HG03135 (cell line): ENCODE results near the gene MAGI1.
"Not testable (repeated sequence)": the region's sequence is repeated elsewhere in the genome, so short reads cannot be mapped to it uniquely, and the experiment has no call there.

Source experiments
- ATAC-seq: cut with Tn5 transposase; IDR thresholded peaks from one replicate; pipeline ENCODE4 v1.9.1; 2021; ENCODE audit warnings: mild to moderate bottlenecking, moderate library complexity; ENCODE audit not compliant: unreplicated experiment

The MAGI1 gene

GRCh38 chr3:66041116-66041515 lies 2.4 kb upstream of the MAGI1 start:
- ATAC-seq: no peak

GRCh38 chr3:66039590-66039887 lies 821 bp upstream of the MAGI1 start:
- no peak for ATAC-seq

DNA sequence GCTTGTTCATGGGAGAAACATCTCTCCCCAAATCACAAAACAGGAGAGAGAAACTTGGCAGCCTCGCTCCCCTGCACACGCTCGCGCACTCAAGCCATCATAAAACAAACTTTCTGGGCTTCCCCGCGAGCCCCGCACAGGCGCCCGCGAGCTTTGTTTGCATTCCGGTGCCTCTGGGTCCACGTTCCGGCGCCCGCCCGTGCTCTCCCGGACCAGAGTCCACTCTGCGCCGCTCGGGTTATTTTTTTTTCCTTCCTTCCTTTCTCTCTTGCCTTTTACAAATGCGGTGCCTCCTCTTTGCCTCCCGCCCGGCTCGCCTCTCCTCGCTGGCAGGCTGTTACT lies 363 bp downstream of the MAGI1 start:
- peak; percentile 34 for ATAC-seq

GRCh38 chr3:66037986-66038369 lies 740 bp downstream of the MAGI1 start:
- ATAC-seq: no peak

GRCh38 chr3:66037330-66037985 lies 1.3 kb downstream of the MAGI1 start:
- no peak for ATAC-seq

DNA sequence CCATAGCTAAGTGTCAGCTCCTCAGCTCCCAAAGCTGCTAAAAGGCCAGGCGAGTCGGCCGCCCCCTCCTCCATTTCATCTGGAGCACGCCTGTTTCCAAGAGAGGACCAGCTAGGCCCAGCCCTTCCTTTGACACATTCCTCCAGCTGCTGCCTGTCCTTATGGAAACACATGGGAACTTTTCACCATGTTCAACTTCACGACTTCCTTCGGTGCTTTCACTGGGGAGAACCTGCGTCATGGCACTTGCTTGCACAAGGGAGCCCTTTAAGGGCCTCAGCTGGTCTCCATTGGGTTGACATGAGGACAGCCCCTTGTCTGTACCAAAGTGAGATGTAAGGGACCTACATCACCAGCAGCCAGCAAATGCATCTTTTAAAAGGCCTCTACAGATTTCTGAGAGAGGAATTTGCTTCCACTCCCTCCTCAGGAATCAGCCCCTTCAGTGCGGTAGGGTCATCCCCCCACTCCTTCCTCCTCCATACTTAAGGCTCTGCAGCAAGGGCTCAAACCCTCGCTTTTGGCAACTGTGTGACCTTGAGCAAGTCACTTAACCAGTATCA lies 2.1 kb downstream of the MAGI1 start:
- ATAC-seq: no peak

GRCh38 chr3:66035763-66036477 lies 2.8 kb downstream of the MAGI1 start:
- ATAC-seq: no peak

DNA sequence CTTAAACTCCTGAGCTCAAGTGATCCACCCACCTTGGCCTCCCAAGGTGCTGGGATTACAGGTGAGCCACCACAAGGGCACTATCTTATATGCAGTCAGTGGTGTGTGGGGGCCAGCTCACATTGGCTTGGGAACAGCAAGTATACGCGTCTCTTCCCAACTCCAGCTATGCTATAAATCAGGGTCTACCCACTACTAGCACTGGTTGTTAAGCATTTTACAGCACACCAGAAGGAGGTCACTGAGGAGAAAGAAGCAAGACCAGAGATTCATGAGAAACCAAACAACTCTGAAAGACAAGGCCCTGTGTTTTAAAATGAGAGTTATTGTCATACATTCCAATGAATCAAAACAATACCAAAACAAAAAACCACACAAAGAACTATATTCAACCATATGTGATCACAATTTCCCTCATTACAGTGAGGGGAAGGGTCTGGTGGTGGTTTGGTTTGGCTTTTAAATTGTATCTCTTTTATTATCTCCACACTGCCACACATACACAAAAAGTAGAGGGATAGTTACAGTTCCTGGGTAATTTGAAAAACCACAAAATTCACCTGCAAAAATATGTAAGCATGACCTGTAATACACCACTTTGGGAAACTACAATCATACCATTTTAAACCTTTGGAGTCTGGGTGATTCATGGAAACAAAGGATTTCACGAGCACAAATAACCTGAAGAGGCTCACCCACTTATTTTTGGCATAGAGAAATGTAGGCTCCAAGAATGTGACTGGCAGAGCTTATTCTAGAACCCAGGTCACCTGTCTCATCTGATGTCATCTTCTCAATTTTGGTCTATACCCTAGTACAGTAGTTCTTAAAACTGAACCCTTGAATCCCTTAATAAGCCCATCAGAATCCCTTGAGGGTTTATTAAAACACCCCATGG lies 5.2 kb downstream of the MAGI1 start:
- no peak for ATAC-seq

GRCh38 chr3:66031102-66031698 lies 7.5 kb downstream of the MAGI1 start:
- ATAC-seq: no peak

DNA sequence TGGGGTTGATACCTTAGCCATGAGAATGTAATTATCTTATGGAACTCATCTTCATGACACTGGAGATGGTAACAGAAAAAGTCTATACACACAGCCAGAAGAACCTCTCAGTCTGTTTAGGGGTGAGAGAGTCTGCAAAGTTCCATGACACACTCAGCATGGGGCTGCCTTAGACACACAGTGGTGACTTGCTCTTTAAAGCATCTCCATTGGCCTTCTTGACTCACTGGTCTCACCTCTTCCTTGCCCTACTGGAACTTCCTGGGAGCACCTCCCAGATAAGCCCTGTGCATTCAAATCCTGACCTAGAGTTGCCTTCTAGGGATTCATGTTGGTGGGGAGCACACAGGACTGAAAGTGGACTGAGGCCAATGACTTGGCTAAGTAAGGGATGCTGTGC lies 9.3 kb downstream of the MAGI1 start:
- no peak for ATAC-seq

- ATAC-seq: no peak
These were observed 9.7 kb downstream of the MAGI1 start for GRCh38 chr3:66029014-66029413.

DNA sequence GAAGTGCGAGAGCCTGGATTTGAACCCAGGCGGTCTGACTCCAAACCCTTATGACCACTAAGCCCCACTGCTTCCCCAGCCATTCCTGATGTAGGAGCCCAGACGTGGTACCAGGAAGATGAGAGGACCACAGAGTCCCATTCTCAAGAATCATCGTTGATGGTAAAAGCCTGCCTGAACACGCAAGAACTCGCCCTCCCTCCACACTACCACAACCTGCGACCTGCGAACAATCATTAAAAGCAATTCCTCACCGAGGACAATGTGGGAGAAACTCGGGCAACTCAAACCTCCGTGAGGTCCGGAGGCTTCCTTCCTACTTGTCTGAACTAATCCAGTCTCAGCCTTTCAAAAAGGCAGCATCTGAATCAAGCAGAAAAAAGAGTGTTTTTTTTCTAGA lies 10.3 kb downstream of the MAGI1 start:
- no peak for ATAC-seq

- ATAC-seq: not testable (repeated sequence)
These were observed 11.6 kb downstream of the MAGI1 start for GRCh38 chr3:66027099-66027498.

DNA sequence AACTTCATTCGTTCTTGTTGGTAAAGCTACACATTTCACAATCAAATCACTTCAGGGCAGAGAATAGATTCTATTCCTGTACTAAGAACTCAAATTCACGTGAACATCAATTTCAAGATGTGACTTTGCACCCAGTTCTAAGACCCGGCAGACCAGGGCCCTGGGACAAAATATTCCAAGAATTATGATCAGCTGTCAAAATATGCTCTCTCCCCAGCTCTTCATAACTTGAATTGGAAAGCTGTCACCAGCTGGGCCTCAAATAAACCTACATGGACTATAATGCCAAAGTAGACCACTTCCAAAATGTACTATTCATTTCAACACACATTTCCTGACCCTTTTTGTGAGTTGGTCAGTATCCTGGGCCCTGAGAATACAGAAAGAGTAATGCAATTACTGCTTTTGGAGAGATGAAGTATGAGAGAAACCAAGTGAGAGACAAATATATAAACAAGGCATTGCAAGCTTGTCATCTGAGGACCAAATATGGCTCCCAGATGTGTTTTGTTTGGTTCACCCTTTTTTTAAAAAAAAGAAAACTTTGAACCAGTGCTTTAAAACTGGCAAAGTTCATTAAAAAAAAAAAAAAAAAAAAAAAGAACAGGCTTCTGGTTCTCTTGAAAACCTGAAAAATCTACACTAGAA lies 14.9 kb downstream of the MAGI1 start:
- no peak for ATAC-seq

DNA sequence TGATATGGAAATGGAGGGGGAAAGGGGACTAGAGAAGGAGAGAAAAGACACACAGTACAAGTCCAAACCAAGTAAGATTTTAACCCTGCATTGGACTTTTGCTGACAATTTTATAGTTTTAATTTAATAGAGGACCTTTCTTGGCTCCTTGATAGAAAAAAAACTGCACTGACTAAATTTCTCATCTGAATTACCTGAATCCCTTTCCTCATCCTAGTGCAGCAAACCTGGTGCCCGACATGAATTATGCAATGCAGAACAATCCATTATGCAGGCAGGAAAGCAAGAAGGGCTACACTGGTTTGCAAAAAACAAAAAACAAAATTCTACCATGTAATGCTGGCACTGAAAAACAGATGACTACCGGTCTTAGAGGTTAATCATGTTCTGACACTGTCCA lies 15.5 kb downstream of the MAGI1 start:
- ATAC-seq: no peak

- ATAC-seq: no peak
These were observed 17.0 kb downstream of the MAGI1 start for GRCh38 chr3:66021731-66022131.

DNA sequence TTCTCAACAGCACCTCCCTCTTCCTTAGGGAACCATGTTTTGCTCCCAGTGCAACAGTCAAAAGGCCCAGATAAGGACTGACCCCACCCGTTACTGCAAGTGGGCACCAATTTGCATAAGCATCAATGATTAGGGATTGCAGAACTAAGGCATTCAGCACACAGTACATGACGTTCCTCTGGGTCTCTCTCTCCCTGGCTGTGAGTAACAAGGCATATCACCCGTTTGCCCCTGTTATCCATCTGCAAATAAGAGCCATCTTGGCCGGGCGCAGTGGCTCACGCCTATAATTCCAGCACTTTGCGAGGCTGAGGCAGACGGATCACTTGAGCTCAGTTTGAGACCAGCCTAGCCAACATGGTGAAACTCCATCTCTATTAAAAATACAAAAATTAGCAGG lies 18.8 kb downstream of the MAGI1 start:
- ATAC-seq: no peak

- no peak for ATAC-seq
These were observed 20.4 kb downstream of the MAGI1 start for GRCh38 chr3:66018057-66019033.

DNA sequence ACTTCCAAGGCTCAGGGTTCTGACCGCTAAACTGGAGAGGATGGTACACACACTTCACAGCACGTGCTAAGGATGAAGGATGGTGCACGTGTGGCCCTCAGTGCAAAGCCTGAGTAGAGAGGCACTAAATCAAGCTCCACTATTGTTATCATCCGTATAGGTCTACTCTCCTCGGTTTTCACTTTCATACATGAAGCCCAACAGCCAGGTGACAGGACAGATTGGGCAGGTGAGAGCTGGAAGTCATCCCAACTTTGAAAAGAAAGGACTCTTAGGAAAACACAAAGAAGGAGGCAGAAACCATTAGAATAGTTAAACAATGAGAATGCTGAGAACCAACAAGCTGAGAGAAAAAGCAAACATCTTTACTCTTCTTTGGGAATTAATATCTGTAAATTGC lies 21.1 kb downstream of the MAGI1 start:
- ATAC-seq: no peak

DNA sequence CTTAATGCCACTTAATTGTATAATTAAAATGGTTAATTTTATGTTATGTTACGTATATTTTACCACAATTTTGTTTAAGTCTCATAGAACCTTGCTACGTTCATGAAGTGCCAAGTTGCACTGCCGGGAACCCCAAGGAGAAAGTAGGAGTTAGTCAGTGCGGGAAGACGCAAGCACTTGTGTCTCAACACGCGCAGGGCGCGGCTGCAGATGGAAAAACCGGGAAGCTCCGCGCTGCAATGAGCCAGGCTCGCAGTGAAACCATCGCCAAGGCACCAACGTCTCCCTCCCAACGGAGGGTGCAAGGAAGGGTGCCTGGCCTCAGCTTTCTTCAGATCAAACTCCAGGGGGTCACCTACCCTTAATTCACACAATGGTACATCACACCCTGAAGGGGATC lies 21.6 kb downstream of the MAGI1 start:
- ATAC-seq: no peak
